ENCODE data around the gene TSKU.

Gene TSKU

DNA sequence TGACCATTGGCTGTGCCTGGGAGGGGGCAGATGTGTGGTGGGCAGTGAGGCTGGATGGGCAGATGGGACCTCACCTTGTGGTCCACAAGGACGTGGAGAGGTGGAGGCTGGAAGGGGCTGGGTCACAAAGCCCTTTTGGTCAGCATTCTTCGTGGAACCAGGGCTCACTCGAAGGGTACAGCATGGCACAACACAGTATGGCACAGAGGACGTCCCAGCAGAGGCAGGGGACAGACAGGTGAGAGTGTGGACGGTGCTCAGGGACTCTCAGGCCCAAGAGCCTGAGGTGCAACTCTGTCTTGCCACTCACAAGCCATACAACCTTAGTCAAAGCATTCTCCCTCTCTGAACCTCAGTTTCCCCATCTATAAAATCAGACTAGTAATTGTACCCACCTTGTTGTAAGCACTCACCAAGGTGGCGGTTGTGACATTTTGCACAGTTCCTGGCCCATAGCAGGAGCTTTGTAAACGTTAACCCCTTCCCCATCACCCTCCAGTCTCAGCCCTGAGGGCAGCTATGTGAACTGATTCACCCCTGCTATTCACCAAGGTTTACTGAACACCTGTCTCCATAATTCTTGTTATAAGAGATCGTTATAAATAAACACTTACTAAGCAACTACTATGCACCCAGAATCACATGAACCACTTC, 11.6 kb upstream of the TSKU start:
- DNase-seq: no peak

DNA sequence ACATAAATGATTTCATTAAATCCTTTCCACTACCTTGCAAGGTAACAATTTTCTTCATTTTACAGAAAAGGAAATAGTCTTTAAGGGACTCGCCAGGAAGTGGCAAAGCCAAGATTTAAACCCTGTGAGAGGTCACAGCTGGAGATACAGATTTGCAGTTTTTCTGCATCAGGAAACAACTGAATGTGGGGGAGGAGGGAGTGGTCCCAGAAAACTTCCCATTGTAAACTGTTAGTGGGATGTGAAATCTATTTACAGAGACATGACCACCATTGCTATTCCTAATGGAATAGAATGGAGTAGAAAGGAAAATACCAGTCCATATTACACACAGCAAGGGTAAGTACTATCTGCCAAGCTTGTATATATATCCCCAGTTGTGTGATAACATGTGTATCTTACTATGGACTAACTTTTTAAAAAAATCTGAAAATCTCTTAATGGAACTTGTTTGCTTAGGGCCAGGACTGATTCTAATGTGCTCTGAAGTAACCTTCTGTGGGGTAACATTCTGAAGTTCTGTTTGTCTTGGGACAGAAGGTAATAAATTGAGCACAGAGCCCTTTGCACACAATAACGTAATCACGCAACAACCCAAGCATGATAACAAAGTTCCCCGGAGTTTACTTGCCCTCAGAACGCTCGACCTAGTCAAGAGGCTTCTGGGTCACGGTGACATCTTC, 10.9 kb upstream of the TSKU start:
- no peak for DNase-seq

DNA sequence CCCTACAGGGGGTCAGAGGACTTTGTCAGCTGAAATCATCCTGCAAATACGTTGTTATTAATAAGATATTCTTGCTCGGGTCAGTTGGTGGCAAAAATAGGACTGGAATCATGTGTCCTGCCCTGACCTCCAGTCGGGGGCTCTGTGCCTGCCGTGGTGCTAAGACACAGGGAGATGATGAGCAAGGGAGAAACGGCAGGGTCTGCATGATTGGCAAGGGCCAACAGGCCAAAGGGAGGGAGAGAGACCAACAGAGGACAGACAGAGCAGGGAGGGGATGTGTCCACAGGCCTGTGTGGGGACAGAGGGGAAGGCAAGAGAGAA, 10.4 kb upstream of the TSKU start:
- no peak for DNase-seq

DNA sequence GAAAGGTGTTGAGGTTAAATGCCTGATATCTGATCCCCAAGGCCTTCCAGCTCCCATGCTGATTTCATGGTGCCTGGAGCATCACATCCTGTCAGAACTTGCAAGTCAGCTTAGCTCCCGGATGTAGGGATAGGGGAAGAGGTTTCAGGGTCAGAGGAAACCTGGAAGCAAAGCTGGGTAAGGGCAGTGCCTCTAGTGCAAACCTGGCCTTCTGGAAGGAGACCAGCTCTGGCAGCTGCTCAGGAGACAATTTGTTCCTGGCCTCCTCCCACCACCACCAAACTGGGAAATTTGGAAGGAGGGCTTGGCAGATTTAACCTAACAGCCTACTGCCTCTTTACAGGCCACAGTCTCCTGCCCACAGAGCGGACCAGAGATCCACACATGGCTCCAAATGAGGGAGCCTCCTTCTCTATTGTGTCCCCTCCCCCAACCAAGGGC, 9.2 kb upstream of the TSKU start:
- no peak for DNase-seq

DNA sequence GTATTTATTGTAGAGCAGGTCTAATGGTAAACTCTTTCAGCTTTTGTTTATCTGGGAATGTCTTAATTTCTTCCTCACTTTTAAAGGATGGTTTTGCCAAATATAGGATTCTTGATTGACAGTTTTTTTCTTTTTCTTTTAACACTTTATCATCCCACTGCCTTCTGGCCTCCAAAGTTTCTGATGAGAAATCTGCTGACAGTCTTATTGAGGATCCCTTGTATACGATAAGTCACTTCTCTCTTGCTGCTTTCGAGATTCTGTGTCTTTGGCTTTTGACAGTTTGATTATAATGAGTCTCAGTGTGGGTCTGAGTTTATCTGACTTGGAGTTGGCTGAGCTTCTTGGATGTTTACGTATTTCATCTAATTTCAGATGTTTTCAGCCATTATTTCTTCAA, 6.7 kb upstream of the TSKU start:
- DNase-seq: no peak

DNA sequence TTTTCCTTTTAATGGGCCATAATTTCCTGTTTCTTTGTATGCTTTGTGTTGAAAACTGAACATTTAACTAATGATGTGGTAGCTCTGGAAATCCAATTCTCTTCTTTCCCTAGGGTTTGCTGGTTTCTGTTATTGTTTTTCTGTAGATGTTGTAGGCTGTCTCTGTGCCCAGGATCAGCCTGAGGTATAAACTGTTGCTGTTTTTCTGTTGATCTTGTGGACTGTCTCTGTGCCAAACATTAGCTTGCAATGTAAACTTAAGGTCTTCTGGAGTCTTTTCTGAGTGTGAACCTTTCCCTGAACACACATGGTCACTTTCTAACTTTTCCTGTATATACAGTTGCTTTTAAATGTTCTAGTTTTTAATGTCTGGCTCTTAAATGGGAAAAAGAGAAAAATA, 5.9 kb upstream of the TSKU start:
- no peak for DNase-seq

DNA sequence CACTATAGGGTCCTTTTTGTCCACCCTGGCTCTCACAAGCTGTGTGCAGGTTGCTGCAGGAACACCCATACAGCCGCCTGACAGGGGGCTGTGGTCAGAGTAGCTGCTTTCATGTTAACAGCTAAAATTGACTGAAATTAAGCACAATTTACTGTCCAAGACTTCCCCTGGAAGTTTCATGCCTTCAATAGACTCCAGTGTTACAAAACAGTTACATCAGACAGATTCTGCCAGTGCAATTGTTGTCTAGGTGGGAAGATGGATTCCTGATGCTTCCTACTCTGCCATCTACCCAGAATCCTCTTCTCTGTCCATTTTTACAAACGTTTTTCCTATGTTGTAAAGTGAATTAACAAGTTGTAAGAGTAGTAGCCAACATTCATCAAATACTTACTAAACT, 5.3 kb upstream of the TSKU start:
- no peak for DNase-seq

DNA sequence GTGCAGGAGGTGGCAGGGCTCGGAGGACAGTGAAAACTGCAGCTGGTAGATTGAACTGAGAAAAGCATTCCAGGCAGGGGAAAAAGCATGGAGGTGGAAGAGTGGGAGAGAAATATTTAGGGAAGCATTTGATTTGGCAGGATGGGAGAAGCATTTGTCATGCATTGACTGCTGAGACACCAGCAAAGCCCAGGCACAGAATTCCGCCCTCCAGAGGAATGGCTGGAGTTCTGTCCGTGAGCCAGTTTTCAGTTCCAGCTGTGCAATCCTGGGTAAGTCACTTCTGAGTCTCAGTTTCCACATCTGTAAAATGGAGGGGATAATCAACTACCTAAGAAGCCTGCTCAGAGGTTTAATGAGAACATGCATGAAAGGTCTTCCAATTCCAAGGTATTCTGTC, 4.3 kb upstream of the TSKU start:
- no peak for DNase-seq

DNA sequence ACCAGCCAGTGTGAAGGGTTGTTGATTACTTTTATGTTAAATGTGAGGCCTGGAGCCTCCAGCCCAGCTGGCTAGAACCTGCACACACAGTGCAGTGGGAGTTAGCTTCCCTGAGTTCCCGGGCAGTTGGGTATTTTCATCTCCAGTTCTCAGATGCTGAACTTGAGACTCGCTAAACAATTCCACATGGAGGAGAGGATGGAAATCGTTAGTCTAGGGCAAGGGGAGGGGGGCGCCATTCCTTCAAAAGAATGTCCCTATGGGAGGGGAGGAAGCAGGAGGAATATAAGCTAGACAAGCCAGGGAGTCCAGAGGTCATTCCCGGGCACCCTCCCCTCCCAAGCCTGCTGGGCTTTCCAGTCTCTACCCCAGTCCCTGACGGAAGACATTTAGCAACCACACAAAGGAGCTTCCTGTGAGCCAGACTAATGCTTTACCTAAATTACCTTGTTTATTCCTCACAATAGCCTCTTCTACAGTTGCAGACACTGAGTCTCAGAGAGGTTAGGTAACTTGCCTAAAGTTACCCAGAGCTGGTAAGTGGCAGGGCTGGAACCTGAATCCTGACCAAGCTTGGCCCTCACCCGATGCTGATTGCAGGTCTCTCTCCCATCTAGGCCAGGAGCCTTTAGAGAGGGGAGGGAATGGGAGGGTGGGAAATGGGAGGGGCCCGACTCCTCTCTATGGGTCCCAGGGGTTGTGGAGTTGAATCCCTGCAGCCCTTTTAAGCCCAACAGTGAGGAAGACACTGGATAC, 1.9 kb upstream of the TSKU start:
- DNase-seq: no peak

DNA sequence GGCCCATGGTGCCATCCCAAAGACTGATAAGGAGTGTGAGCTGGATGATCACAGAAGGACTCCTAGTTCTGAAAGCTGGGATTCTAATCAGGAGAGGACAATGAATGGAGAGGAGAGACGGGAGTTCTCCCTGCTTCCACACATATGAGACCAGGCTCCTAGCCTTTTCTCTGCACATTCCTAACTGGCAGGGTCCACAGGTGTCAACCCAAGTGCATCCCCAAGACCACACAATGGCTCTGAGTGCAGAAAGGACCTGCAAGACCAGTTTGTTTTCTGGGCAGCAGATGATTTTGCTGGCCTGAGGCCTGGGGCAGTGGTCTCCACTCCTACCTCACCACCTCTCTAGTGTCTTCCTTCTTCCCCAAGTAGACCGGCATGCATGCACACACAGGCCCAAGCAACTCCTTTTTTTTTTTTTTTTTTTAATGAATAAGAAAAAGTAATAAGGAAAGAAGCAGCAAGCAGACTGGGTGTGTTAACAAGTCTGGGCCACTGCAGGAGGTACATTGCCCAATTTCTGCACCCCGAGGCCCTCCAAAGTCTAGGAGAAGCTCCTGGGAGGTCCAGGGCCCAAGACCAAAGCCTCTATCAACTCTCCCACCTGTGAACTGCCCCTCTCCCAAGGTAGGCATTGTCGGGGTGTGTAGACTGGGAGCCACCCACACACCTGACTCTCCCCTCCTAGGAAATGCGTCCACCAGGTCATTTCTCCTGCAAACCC, 1.2 kb upstream of the TSKU start:
- no peak for DNase-seq

DNA sequence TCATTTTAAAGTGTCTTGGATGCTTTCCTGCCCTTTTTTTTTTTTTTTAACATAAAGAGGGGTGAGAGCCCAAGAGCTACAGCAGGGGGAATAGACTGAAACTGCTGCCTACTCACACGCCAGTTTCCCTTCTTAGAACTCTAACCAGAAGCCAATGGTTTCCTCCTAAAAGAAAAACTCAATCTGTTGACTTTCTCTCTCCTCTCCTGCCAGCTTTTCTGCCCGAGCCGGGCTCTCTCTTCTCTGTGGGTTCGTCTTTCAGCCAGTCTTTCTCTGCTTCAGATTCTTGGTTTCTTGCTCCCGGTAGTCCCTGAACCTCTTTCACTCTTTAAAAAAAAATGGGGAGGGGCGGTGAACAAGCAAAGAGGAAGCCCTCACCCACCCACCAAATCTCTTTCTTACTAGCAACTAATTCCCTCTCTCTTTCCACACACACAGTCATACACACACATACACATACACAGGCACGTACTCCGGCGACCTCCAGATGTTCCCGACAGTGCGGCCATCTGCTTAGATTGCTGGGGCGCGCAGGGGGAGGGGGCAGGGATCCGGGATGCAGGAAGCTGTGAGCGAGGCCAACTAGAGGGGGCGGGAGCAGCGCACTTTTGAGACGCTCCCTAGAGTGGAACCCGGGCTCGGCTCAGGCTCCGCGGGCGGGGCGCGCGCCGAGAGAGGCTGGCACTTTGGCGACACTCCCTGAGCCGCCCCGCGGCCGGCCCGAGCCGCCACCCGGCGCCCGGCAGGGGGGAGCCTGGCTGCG, 444 bp upstream of the TSKU start:
- no peak for DNase-seq

DNA sequence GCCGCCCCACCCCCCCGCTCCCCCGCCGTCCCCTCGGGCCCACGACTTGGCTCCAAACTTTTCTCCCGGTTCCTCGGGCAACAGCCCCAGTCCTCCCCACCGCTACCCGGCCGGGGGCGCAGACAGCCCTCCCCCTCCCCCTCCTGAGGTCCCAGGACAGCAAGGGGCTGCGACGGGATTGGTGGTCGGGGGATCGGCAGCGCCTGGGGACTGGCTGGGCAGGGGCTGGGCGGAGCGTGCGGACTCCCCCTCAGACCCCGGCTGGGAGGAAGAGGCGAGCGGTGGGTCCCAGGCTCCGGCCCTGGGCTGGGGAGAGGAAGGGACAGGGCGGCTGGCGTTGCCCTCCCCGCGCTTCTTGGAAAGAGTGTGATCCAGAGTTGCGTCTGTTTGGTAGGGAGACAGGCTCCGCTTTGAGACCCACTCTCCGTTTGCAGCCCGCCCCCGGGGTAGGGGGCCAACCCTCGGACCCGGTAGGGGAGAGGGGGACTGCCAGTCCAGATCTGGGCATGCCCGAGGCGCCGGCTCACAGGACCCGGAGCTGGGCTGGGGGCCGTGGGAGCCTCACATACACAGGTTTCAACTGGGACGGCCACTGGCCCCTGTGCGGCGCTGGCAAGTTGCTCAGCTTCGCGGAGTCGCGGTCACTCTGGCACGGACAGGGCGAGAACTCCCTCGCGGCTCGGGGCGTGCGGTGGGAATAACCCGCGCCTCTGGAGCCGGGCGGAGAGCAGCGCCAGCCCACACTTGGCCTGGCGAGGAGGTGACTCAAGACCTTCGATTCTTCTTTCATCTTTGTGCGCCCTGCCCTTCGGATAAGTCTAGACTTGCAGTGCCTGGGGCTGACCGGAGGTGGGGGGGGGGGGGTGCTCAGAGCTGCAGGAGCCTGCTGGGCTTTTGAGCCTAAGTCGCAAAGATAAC, 999 bp downstream of the TSKU start:
- no peak for DNase-seq

DNA sequence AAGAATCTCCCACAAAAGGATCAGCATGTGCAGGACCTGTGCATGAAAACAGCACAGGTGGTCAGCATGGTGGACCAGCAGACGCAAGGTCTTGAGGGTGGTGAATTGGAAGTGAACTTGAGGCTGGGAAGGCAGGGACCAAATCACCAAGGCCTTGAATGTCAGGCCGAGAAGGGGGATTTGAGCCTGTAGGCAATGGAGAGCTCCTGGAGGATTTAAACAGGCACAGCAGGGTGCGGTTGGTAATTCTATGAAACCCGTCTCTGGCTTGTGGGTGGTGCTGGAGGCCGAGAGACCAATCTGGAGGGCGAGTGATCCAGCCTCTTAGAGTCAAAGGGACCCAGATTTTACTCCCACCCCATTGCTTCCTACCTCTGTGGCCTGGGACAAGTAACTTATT, 2.4 kb downstream of the TSKU start:
- DNase-seq: no peak

DNA sequence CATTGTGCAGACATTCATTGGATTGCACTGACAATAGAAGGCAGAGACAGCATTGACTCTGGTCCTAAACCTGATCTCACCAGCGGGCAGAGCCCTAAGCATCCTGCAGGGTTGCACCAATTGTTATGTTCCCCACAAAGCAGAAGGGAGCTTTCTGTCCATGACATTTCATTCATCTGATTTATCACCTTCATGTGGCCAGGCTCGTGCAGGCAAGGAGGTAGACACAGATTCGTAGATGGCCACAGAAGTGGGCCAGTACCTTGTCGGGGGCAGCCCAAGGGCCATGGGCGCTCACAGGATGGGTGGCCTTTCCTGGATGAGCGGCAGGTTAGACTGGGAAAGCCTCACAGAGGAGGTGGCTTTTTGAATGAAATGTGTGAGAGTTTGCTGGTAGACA, 2.9 kb downstream of the TSKU start:
- no peak for DNase-seq

DNA sequence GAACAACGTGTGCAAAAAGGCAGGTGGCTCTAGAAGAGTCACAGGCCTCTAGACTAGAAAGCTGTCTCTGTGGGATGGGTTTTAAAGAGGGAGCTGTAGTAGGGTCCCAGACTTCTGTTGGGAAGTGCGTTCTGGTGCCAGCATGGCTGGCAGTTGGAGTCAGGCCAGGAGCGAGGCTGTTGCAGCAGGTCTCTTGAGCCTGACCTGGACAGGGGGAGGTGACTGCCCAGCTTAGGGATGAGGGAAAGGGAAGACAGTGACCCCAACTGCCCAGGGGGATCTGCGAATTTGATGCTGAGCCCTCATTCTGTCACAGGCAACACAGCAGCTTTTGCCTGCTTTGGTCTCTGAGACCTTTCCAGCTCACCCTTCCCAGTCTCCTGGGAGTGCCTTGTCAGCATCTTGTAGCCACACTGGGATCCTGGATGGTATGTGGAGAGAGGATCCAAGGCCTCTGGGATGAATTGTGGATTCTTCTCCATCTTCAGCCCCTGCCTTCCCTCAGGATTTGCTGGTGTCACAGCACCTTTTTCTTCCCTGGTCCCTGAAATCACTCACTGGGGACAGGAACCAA, 3.4 kb downstream of the TSKU start:
- DNase-seq: no peak

DNA sequence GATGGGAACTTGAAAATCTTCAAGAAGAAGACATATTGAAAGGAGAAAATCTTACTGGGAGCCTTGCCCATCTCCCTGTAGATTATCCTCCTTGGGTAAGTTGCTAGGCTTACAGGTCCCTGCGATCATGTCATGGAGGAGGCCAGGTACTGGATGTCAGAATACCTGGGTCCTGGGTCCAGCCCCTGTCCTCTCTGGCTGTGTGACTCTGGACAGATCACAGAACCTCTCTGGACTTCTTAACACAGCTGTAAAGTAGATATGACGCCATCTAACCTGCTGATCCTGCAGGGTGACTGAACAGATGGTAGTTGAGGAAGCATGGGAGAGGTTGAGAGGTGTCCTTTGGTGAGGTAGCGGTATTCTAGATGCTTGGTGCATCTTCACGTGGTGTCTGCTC, 4.1 kb downstream of the TSKU start:
- DNase-seq: no peak

DNA sequence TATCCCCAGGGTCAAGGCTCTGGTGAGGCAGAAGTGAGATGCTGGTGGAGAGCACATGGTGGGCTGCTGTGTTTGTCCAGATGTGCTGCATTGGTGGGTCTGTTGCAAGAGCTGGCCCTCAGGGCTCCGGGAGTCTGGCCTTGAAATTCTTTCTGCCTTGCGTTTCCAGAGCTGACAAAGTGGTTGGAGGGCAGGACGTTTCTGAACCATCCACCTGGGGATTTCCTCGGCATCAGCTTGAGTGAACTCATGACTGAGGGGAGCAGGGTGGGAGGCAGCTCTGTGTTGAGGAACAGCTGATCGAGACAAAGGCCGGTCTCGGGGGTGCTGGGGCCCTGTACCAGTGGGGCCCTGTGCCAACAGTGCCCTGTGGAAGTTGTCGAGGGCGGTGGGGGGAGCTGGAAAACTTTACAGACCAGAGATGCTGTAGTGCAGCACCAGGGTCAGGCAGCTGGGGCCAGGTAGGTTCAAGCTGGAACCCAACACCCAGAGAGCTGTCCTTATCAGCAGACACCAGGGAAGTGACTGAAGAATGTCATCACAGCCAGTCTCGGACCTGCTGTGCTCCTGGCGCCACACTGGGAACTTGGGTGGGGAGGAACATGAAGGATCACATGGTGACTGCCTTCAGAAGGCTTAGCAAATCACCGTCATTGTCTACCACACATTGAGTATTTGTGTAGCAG, 4.9 kb downstream of the TSKU start:
- no peak for DNase-seq

DNA sequence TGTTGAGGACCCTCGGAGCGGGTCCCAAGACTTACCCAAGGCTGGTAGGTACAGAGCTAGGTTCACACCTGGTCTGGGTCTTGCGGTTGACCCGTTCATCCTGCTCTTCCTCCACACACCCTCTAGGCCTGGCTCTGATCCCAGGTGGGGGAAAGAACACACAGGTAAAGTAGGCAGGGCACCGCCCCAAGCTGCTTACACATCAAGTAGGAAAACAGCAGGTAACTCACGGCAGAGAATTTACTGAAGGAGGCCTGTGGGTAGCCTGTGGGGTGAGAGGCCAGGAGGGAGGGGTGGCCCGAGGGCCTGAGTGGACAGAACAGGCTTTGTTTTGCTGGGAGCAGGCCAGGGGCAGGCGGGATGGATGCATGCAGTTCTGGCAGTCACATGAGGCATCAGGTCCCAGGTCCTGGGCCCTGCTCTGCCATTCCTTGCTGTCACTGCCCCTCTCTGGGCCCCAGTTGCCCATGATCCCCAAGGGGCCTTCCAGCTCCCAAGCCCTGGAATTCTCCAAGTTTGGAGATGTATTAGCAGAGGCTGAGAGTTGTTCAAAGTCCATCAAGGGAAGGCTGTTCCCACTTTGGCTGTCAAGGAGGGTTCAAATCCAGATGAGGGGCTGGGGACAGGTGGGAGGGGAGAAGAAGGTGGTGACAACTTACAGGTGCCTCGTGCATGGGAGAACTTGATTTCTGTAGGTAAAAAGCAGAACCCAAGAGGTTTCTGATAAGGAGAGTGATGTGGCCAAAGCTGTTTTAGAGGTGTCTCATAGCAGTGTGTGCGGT, 5.7 kb downstream of the TSKU start:
- DNase-seq: no peak

DNA sequence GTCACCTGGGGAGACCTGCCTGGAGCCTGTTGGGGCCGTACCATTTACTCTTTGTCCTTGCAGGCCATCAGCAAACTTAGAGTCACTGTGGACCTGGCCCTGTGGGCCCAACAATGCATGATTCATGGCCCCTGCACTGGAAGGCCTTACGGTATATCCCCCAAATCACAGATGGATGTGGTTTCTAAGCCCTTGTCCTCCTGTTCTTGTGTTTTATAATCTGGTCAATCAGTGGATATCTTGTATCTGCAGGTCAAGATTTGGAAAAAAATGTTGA, 6.2 kb downstream of the TSKU start:
- DNase-seq: no peak

DNA sequence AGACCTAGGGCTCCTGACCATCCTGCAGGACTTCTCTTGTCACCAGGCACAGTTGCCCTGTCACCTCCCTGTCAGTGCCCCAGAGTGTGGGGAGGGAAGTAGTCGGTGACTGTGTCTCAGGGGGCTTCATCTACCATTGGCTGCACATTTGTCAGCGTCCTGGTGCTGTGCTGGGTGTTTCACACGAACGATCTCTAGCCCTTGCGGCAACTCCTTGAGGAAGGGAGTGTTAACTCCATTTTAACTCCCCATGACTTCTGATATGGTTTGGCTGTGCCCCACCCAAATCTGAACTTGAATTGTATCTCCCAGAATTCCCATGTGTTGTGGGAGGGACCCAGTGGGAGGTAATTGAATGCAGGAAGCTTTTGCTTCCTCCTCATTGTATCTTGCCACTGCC, 7.1 kb downstream of the TSKU start:
- no peak for DNase-seq
